Measurements from ENCODE around the gene SARDH.

- TF ChIP-seq CTCF (IDR thresholded peaks at IDR 0.05) (no peak), POLR2A (IDR thresholded peaks at IDR 0.05) (no peak), POLR2AphosphoS5 (IDR thresholded peaks at IDR 0.05) (no peak)
Observed at GRCh38 chr9:133703591-133704399, 34.4 kb downstream of the SARDH start.
